Coronary artery (tissue), 2 donors: Measurements from ENCODE around the gene SRCAP.

Experiments used
- DNase-seq: peaks from one replicate; pipeline ENCODE4 v3.0.0-alpha.2; 2017; ENCODE audit warnings: low spot score
- H3K27ac ChIP-seq, 2 donors: fragments of 200-600 bp; sonication (generic); one replicate each; pipeline ENCODE4 v1.5.1; 2016 to 2019
- H3K4me3 ChIP-seq: fragments of 200-600 bp; sonication (generic); 2 replicates; pipeline ENCODE4 v1.5.1; 2016; ENCODE audit warnings: mild to moderate bottlenecking, moderate library complexity
- TF ChIP-seq, protein P1 (sequence below): fragments of 200-600 bp; sonication (generic); IDR thresholded peaks from one replicate; pipeline ENCODE4 v1.5.1; 2019; ENCODE audit warnings: antibody characterized with exemption

SRCAP gene

DNA sequence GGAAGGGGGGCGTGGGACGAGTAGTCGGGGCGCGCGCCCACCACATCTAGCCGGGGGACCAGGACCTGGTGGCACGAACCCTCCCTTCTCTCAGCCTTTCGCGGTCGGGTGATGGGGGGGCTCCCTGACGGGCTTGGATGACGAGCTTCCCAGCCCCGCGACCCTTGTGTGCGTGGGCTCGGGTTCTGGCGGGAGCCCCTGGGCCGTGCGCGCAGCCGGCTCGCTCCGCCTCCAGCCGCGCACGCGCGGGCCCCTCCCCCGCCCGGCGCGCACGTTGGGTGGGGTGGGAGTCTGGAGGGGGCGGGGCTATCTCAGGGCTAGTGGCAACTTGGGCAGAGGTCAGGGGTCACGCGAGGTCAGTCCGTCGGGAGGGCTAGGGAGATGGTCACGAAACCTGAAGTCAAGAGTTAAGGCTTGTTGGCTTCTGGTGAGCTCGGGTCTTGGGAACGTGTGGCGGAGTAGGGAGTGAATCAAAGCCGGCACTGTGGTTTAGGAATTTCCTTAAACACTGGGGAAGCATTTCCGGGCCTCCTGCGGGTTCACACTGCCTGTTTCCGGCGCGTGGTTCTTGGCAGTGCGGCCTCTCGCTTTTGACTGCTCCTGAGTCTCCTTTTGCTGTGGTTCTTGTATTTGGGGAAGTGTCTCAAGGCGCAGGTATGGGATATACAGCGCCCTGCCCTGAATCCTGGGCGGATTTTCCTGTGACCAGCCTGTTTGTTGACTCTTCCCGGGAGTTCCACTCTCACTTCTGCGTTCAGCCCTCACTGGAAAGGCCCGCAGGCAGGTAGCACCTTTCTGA is at the start of gene SRCAP:
Gene SRCAP, plus strand, starts transcription at position 356 of the 799 bp plus-strand sequence. CDS start 1,654 bp downstream, outside the sequence.
- peak; percentile 92 for DNase-seq
- Histone ChIP-seq H3K27ac (peak within 1 kb of the TSS; percentile 100), H3K4me3 (peak within 1 kb of the TSS; percentile 100)
- TF ChIP-seq, protein P1, sequence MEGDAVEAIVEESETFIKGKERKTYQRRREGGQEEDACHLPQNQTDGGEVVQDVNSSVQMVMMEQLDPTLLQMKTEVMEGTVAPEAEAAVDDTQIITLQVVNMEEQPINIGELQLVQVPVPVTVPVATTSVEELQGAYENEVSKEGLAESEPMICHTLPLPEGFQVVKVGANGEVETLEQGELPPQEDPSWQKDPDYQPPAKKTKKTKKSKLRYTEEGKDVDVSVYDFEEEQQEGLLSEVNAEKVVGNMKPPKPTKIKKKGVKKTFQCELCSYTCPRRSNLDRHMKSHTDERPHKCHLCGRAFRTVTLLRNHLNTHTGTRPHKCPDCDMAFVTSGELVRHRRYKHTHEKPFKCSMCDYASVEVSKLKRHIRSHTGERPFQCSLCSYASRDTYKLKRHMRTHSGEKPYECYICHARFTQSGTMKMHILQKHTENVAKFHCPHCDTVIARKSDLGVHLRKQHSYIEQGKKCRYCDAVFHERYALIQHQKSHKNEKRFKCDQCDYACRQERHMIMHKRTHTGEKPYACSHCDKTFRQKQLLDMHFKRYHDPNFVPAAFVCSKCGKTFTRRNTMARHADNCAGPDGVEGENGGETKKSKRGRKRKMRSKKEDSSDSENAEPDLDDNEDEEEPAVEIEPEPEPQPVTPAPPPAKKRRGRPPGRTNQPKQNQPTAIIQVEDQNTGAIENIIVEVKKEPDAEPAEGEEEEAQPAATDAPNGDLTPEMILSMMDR = no peak

DNA sequence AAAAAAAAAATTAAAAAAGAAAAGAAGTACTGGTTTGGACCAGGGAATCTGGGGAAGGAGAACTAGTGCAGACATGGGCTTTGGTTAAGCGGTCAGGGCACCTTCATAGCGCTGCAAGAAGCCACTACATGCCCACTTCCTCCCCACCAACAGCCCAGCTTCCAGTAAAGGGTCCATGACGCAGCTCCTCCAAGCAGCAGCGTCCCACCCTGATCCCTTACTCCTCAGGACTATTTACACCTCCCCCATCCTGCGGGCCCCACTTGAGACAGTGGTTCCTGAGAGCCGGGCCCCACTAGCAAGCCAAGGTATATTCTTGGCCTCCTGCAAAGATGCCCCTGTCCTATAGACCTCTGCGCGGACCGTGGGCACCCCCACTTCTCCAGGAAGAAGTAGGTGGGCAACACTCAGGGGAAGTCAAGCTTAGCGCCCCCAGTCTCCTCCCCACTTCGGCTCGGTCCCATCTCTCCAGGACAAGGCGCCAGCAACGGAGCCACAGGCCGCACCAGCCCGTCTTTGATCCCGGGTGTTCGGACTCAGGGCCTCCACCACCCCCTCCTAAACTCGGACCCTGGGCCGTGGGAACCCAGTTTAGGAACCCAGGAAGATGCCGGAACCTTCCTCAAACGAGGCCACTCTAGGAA is 49.1 kb upstream of the SRCAP start:
- DNase-seq = peak; percentile 85
- H3K4me3 ChIP-seq = peak overlapping the region; percentile 77
- TF ChIP-seq, protein P1 = no peak
- H3K27ac ChIP-seq = peak overlapping the region; percentile 84 to 97

DNA sequence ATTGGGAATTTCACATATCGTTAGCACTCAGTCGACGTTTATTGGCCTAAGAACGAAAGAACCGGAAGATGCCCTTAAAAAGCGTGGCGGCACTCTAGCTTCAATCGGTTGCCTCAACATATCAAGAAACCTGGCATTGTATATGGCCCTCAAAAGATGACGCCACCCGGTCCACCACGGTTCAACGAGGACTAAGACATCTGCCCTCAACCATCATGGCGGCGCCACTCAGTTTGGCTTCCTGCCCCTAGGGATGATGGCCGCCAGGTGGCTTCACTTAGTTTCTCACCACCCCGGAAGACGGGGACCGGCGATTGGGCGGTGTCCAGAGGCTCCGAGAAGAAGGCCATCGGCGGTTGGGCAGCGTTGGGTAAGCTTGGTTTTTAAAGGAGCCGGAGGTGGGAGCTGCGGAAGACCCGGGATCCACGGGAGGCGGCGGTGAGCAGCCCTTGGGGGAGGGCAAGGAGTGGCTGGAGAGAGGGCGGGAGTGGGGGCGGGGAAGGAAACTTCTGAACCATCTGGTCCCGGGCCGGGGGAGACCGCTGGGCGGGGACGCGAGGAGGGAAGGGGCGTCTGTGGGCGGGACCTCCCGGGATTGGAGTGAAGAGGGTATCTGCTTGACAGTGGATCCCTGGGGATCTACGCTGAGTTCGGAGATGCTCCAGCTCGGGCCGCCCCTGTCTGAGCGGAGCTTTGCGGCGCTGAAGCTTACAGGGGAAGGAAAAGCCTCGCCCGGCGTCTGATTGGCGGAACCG is 48.4 kb upstream of the SRCAP start, which contains the start of gene PRR14:
Gene PRR14, plus strand, starts transcription at position 592 of the 755 bp plus-strand sequence. CDS start 686 bp downstream, outside the sequence.
- peak within 1 kb of the TSS; percentile 77 for H3K4me3 ChIP-seq
- TF ChIP-seq, protein P1 = no peak
- peak; percentile 100 for DNase-seq
- H3K27ac ChIP-seq = peak within 1 kb of the TSS; percentile 84 to 97

DNA sequence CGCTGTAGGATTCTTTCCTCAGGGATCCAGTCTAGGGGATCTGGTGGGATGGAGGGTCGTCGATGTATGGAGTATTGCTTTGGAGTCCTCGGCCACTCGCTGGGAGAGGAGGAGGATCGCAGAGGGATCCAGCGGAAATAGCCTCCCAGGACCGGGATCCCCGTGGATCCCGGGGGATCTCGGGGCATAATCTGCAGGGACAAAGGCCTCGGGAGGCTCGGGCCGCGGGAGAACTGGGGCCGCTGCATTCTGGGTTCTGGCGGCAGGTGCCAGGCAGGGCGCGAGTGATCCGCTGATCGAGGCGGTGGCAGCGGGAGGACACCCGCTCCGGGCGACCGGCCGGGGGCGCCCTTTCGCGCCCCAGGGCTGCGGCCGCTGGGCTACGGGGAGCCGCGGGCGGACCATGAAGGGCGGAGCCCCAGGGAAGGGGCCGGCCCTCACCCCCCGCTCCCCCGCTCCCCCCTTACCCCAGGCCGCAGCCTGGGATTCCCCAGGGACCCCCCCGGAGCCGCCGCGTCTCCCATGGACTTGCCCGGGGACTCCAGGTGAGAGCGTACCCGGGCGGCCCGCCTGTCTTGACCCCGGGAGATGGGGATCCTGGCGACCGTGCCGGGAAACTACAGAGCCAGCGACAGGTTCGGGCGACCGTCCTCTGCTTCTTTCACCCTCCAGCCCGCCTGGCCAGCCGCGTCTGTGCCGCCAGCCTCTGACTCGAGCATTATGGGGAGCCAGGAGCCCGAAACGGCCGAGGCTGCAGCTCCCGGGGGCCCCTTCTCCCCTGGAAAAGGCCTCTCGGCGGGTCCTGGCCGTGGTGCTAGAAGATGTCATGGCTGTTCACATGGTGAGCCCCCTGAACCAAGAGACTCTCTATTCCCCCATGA is 47.6 kb upstream of the SRCAP start:
- TF ChIP-seq, protein P1 = peak; percentile 32
- peak; percentile 84 for DNase-seq
- H3K4me3 ChIP-seq = peak overlapping the region; percentile 77
- H3K27ac ChIP-seq = peak overlapping the region; percentile 84 to 97

DNA sequence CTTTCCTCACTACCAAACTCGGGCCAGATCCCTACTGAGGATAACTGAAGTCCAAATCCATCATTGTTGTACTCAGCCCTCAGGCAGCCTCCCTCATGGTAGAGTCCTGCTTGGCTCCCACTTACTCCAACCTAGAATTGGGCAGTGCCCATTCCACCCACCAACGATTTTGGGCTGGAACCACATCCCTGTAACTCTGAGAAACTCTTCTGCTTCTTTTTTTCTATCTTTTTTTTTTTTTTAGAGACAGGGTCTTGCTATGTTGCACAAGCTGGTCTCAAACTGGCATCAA is 47.0 kb upstream of the SRCAP start:
- H3K4me3 ChIP-seq = peak overlapping the region; percentile 77
- peak overlapping the region; percentile 84 to 97 for H3K27ac ChIP-seq
- DNase-seq = no peak
- TF ChIP-seq, protein P1 = no peak

DNA sequence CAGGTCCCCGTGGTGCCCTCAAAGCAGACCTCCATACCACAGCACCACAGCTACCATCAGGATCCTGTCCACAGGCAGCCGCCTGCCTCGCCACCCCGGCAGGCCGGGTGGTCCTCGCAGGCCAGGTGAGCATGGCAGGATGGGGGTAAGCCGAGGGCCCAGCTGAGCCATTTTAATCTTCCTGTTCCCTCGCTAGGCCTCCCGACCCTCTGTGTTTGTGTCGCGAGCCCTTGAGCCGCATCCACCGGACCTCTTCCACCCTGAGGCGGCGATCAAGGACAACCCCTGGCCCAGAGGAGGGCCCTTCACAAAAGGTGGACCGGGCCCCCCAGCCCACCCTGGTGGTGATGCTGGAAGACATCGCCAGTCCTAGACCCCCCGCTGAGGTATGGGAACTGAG is 46.3 kb upstream of the SRCAP start:
- Histone ChIP-seq H3K27ac (no peak overlapping the region), H3K4me3 (no peak overlapping the region)
- TF ChIP-seq, protein P1 = no peak
- DNase-seq = no peak
